HG03108 (cell line): Measurements from ENCODE around the gene LTA4H.
A peak's percentile ranks its signal among the peaks of the same experiment; 100 is the strongest.
"Not testable (repeated sequence)": the region's sequence is repeated elsewhere in the genome, so short reads cannot be mapped to it uniquely, and the experiment has no call there.

Source experiments
- ATAC-seq: cut with Tn5 transposase; IDR thresholded peaks from one replicate; pipeline ENCODE4 v1.9.1; 2021; ENCODE audit warnings: moderate library complexity; ENCODE audit not compliant: unreplicated experiment

The LTA4H gene

GRCh38 chr12:96035283-96036236 lies at the start of gene LTA4H:
Gene LTA4H (minus strand): TSS chr12:96035587. CDS start chr12:96035519, 68 bp downstream.
- ATAC-seq, result peak; percentile 92

DNA sequence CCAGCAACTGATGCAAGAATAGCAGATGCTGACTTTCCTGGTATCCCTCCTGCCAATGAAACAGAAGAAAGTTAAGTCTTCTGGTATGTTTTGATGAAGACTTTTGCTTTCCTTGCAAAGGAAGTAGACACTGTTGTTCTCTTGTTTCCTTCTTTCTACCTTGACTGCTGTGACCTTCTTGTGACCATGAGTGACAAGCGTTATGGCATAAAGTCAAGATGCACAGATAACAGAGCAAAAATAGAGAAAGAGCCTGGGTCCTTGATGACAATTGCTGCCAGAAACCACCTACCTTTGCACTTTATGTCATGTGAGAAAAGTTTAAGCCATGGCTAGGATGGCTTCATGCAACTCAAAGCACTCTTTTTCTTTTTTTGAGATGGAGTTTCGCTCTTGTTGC lies 49.2 kb upstream of the LTA4H start:
- ATAC-seq, result no peak

GRCh38 chr12:96083020-96083719 lies 47.8 kb upstream of the LTA4H start:
- no peak for ATAC-seq

DNA sequence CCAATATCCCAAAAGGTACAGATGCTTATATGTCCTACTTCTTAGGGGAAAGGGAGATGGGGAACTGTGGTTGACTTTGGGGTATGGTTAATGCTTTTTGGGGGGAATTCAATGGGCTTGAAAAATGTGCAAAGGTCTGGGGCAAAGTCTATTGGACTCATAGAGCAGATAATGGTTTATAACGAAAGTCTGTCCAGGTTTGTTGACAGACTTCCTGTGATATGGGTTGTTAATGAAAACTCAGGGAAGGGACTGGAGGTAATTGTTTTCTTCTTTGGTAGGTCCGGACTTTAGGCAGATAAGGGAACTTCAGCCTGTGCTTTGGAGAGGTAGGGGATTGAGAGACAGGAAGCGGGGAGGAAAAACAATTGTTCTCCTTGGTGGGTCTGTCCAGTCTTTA lies 46.2 kb upstream of the LTA4H start:
- ATAC-seq, result no peak

GRCh38 chr12:96078231-96079135 lies 43.1 kb upstream of the LTA4H start:
- ATAC-seq, result no peak

DNA sequence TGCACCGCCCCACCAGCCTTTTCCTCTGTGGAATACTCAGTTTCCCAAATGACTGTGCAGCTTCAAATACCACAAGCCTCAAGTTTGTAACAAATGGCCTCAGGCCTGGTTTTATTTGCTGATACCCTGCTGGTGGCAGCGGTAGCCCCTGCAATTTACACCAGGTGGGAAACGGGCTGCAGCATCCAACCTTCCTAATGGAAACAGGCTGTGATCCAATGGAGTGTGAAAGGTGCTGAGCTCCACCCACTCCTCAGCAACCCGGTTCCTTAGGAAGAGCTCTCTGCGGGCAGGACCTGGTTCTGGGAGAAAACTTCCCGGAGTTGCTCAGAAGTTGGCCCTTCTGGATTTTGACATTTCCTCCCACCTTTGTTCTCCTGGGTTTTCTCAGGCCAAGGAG lies 41.7 kb upstream of the LTA4H start:
- ATAC-seq, result no peak

DNA sequence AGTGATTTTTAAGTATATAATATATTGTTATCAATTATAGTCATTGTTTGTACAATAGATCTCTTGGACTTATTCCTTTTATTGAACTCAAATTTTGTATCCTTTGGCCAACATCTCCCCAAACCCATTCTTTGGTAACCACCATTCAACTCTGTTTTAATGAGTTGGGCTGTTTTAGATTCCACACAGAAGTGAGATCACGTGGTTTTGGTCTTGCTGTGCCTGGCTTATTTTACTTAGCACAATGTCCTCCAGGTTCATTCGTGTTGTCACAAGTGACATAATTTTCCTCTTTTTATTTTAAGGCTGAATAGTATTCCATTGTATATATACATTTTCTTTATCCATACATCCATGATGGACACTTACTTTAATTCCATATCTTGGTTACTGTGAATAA lies 40.2 kb upstream of the LTA4H start:
- ATAC-seq, result no peak

DNA sequence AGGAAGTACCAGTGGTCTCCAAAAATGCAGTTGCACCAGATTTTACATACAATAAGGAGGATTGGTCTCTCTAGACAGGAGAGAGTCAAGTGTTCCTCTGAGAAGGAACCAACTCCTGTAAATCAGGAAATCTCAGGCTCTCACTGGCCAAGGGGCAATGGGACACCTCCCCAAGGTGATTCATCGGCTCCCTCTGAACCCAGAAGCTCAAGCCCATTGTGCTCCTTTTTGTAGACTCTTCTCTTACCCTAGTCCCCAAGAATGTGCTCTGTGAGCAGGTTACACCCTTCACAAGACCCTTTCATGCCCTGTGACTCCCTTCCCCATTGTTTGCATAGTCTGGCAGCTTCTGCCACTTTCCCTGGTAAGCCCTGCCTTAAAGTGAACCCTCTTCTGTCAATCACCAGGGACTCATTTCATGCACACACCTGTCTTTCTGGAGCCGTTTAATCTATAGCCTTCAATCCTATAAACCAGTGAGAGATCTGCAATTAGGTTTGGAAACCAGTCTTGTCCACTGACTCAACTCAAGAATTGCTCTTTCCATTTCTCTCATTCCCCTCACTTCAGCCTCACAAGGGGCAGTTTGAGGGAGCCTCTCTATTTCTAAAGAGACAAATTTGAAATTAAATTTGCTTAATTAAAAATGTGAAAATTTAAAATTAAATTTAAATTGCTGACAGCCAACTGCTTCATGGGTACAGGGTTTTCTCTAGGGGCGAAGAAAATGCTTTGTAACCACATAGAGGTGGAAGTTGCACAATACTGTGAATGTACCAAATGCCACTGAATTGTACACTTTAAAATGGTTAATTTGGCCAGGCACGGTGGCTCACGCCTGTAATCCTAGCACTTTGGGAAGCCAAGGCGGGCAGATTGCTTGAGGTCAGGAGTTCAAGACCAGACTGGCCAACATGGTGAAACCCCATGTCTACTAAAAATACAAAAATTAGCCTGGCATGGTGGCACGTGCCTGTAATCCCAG lies 38.3 kb upstream of the LTA4H start:
- ATAC-seq, result no peak

DNA sequence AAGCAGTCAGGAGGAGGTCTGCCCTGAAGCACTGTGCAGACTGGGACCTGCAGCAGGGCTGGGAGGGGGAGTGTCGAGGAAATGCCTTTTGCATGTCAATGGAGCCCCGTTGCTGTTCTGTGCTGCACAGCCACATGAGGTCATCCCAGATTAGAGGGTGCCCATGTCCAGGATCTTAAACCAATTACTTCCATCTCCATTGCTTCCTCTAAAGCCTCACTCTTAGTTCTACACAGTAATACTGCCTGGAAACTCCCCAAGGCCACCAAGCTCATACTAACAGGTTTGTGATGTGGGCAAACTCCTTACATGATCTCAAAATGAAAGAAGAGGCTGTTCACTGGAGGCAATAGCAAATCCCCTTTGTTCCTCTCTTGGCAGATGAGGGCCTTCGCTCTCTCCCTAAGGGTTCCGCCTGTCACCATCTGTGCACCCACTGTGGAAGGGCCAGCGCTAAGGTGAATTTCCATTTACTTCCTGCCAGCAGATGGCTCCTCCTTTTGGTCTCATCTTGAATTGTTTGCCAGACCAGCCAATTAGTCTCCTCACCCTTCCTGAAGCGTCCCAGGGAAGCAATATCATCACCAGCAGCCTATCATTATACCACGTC lies 35.4 kb upstream of the LTA4H start:
- no peak for ATAC-seq

DNA sequence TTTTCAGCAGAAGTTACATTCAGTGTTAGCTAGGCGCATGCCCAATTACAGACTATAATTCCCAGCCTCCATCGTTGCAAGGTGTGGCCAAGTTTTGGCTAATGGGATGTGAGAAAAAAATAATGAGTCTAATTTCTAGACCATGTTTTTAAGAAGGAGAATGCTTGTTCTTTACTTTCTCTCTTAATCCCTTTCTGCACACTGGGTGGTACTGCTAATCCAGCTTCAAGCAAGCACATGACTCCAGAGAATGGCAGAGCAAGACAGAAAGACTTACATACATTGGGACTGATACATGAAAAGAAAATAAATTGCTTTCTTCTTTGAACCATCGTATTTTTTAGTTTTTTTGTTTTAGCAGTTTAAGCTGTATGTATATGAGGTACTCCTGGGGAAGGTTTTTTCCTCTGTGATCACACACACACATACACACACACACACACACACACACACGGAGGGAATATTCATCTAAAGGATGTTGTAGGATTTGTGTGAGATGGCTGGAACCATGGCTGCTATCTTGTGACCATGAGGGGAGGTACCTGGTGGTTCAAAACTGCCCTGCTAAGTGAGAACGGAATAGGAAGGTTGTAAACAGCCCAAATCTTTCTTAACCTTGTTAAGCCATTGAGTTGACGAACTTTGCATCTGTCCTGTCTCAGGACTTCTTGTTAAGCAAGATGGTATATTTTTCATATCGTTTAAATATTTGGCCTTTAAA lies 34.3 kb upstream of the LTA4H start:
- ATAC-seq, result no peak

DNA sequence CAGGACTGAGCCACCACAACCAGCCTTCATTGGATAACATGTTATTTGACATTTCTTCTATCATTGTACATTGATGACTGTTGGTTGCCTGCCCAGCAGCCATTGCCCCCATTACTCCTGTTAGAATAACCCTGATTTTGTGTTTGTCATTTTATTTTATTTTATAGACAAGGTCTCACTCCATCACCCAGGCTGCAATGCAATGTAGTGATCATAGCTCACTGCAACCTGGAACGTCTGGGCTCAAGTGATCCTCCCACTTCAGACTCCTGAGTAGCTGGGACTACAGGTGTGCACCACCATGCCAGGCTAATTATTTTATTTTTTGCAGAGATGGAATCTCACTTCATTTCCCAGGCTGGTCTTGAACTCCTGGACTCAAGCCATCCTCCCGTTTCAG lies 33.2 kb upstream of the LTA4H start:
- no peak for ATAC-seq

DNA sequence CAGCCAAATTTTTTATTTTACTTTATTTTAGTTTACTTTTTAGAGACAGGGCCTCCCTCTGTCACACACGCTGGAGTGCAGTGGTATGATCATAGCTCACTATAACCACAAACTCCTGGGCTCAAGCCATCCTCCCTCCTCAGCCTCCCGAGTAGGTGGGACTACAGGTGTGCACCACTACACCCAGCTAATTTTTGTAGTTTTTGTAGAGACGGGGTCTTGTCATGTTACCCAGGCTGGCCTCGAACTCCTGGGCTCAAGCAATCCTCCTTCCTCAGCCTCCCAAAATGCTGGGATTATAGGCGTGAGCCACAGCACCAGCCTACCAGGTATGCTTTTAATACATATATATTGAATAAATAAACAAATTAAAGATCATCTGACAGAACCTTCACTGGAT lies 32.7 kb upstream of the LTA4H start:
- ATAC-seq, result no peak

DNA sequence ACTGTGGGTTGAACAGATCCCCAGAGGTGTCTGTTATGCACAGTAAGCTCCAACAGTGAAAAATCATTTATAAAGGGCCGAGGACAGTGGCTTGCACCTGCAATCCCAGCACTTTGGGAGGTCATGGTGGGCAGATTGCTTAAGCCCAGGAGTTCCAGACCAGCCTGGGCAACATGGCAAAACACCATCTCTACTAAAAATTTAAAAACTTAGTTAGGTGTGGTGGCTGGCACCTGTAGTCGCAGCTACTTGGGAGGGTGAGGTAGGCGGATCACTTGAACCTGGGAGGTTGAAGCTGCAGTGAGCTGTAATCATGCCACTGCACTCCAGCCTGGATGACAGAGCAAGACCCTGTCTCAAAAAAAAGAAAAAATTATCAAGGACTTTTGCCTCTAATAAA lies 30.4 kb upstream of the LTA4H start:
- ATAC-seq, result not testable (repeated sequence)

DNA sequence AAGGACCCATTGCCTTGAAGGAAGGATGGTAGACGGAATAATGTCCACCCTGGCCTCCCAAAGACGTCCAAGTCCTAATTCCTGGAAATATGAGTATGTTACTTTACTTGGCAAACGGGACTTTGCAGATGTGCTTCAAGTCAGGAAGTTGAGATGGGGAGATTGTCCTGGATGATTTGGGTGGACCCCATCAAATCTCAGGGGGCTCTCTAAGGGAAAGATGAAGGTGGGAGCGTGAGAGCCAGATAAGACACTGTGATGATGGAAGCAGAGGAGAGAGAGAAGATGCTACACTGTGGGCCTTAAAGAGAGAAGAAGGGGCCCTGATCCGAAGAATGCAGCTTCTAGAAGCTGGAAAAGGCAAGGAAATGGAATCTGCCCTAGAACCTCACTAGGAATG lies 29.6 kb upstream of the LTA4H start:
- no peak for ATAC-seq

GRCh38 chr12:96064271-96064670 lies 28.9 kb upstream of the LTA4H start:
- ATAC-seq, result no peak

GRCh38 chr12:96063046-96063445 lies 27.7 kb upstream of the LTA4H start:
- no peak for ATAC-seq

DNA sequence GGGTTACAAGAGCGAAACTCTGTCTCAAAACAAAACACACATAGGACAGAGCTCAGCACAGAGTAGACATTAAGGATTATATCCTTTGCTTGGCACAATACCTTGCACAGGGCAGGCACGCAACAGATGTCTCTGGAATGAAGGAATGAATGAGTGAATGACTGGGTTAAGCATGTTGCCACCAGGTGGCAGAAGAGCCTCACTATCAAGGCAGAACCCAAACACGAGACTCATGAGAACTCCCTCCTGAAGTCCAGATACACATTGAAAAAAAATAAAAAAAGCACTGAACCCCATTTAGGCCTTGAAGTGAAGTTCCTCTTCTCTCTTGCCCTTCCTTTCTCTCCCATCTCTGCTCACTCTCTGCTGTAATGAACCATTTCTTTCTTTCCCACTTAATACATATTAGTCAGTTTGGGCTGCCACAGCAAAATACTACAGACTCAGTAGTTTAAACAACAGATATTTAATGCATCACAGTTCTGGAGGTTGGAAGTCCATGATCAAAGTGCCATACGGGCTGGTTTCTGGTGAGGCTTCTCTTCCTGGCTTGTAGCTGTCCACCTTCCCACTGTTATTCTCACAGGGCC lies 26.6 kb upstream of the LTA4H start:
- no peak for ATAC-seq

DNA sequence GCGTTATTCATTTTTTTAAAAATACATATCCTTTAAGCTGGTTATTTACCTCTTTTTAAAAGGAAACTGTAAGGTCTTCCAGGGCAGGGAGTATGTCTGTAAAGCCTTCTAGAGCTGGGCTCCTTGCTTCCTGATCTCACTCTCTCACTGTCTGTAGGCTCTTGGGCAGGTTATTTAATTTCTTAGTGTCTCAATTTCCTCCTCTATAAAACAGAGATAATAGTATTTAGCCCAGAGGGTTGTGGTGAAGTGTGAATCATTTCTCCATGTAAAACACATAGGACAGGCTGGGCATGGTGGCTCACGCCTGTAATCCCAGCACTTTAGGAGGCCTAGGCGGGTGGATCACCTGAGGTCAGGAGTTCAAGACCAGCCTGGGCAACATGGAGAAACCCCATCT lies 25.9 kb upstream of the LTA4H start:
- ATAC-seq, result no peak

DNA sequence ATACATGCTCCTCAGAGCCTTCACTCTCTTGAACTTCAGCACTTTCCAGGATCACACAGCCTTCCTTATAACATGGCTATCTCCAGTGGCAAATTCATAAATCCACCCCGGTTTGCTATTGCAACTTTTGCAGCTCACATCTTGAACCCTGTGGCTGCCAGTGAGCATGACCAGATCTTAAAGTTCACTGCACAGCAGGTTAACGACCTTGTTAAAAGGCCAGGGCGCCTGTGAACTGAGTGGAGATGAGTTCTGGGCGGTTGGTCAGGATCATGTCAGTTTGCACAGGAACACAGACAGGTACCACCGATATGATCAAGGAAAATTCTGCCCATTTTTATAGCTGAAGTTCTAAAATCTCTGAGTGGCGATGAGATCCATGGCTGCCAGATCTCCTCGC lies 24.7 kb upstream of the LTA4H start:
- ATAC-seq, result no peak
